PFSK-1 (cell line): Measurements from ENCODE around the gene RAB3GAP2.

ENCODE experiments used
- POLR2AphosphoS5 ChIP-seq: IDR thresholded peaks from 2 replicates; pipeline ENCODE4 v1.6.1; 2012; ENCODE audit warnings: low read depth, mild to moderate bottlenecking, control low read depth, low read length, moderate library complexity
- REST ChIP-seq, 2 experiments: IDR thresholded peaks; 2 replicates each; pipeline versions ENCODE4 v1.6.1 to v1.8.0; 2011 to 2012; ENCODE audit warnings: low read depth in 2 of 2, low read length in 2 of 2, control low read depth in 1 of 2, inconsistent platforms in 1 of 2, mild to moderate bottlenecking in 1 of 2, moderate library complexity in 1 of 2; ENCODE audit not compliant: insufficient read depth in 1 of 2

GRCh38 chr1:220203816-220204215 lies 68.4 kb downstream of the RAB3GAP2 start:
- TF ChIP-seq REST (IDR thresholded peaks at IDR 0.05; ENCODE audit: insufficient read depth in 1 of 2, low read depth in 2 of 2, low read length in 2 of 2): no peak
- no peak for TF ChIP-seq POLR2AphosphoS5
